ENCODE data around the gene BANK1. TPM values are rescaled to one million over a fixed set of nuclear protein-coding genes. Genes with fewer than 3 reads are reported as not detected.
A peak's percentile ranks its signal among the peaks of the same experiment; 100 is the strongest.

Gene BANK1
- total RNA-seq, 6 donors from 2014 or later = 7.6 to 29.3 (median 11.4) TPM

- peak overlapping the region; percentile 42 to 62 (median 54) for H3K27ac ChIP-seq
- WGBS, 2 donors = 33 to 54% methylated on average over 3 of the region's 3 CpGs
- H3K27me3 ChIP-seq = no peaks in the 10 kb centered on the region
- peaks cover 3 to 22% (median 19%) of the 10 kb centered on the region in 4 donors for H3K9me3 ChIP-seq
- no peak overlapping the region for H3K4me3 ChIP-seq
- no peaks in the 10 kb centered on the region for H3K36me3 ChIP-seq
- ATAC-seq (ENCODE audit: low FRiP score in 2 of 2) = peak; percentile 42 to 84
- no peaks in the 10 kb centered on the region for H3K4me1 ChIP-seq
- TF ChIP-seq POLR2A (IDR thresholded peaks at IDR 0.05) (no peak), EP300 (IDR thresholded peaks at IDR 0.05) (peak in 1 of 4 donors; percentile 46), POLR2AphosphoS5 (IDR thresholded peaks at IDR 0.05) (peak in 1 of 2 donors; percentile 20), CTCF (IDR thresholded peaks at IDR 0.05) (no peak)
- peak in 1 of 2 donors; percentile 54 for DNase-seq
These were observed 312.8 kb downstream of the BANK1 start for GRCh38 chr4:102103368-102103767.

- ATAC-seq (ENCODE audit: low FRiP score in 2 of 2) = no peak
- peaks cover 3 to 22% (median 19%) of the 10 kb centered on the region in 4 donors for H3K9me3 ChIP-seq
- TF ChIP-seq POLR2AphosphoS5 (IDR thresholded peaks at IDR 0.05) (no peak), POLR2A (IDR thresholded peaks at IDR 0.05) (no peak), EP300 (IDR thresholded peaks at IDR 0.05) (no peak), CTCF (IDR thresholded peaks at IDR 0.05) (no peak)
- no peaks in the 10 kb centered on the region for H3K27me3 ChIP-seq
- H3K4me3 ChIP-seq = no peak overlapping the region
- H3K36me3 ChIP-seq = no peaks in the 10 kb centered on the region
- peak overlapping the region in 2 of 4 donors; percentile 25 to 50 for H3K27ac ChIP-seq
- no peak for DNase-seq
- H3K4me1 ChIP-seq = no peaks in the 10 kb centered on the region
These were observed 313.7 kb downstream of the BANK1 start for GRCh38 chr4:102104278-102104677.

- Histone ChIP-seq H3K9me3 (peaks cover 3 to 22% (median 19%) of the 10 kb centered on the region in 4 donors), H3K36me3 (no peaks in the 10 kb centered on the region), H3K4me3 (no peak overlapping the region), H3K27me3 (no peaks in the 10 kb centered on the region), H3K27ac (no peak overlapping the region), H3K4me1 (no peaks in the 10 kb centered on the region)
- TF ChIP-seq POLR2AphosphoS5 (IDR thresholded peaks at IDR 0.05) = no peak
- no peak for TF ChIP-seq CTCF (IDR thresholded peaks at IDR 0.05)
- TF ChIP-seq EP300 (IDR thresholded peaks at IDR 0.05) = no peak
- TF ChIP-seq POLR2A (IDR thresholded peaks at IDR 0.05) = no peak
- WGBS, 2 donors = 44 to 52% methylated on average over 1 of the region's 1 CpG
- ATAC-seq (ENCODE audit: low FRiP score in 2 of 2) (no peak), DNase-seq (no peak)
These were observed 315.5 kb downstream of the BANK1 start for GRCh38 chr4:102105983-102106382.

- ATAC-seq (ENCODE audit: low FRiP score in 2 of 2) = no peak
- no peak for DNase-seq
These were observed 323.6 kb downstream of the BANK1 start for GRCh38 chr4:102114118-102114630.

More at GRCh38 chr4:102114118-102114630, 323.6 kb downstream of the BANK1 start:
- Histone ChIP-seq H3K36me3 (no peaks in the 10 kb centered on the region), H3K27ac (no peak overlapping the region), H3K9me3 (peaks cover 0 to 3% (median 0%) of the 10 kb centered on the region in 4 donors), H3K27me3 (no peaks in the 10 kb centered on the region), H3K4me3 (no peak overlapping the region), H3K4me1 (no peaks in the 10 kb centered on the region)
- TF ChIP-seq POLR2A (IDR thresholded peaks at IDR 0.05) (no peak), EP300 (IDR thresholded peaks at IDR 0.05) (no peak), CTCF (IDR thresholded peaks at IDR 0.05) (no peak), POLR2AphosphoS5 (IDR thresholded peaks at IDR 0.05) (no peak)
- 60 to 68% methylated on average over 3 of the region's 3 CpGs for WGBS, 2 donors

All from upper lobe of left lung (tissue), 6 donors.